Naive thymus-derived CD4-positive, alpha-beta T cell (primary cell): ENCODE results near the gene CCM2. TPM values are rescaled to one million over a fixed set of nuclear protein-coding genes. Genes with fewer than 3 reads are reported as not detected.

ENCODE experiments used
- ATAC-seq: fragments of 150-1000 bp; cut with Tn5 transposase; 2 replicates; pipeline ENCODE4 v1.10.0; 2021; ENCODE audit warnings: mild to moderate bottlenecking, moderate library complexity
- CTCF ChIA-PET: fragments of 350-600 bp; sonication (Branson Sonifier 250); formaldehyde crosslinking; loops from one replicate; lab custom pipeline; 2021; ENCODE audit warnings: antibody characterized with exemption; lab: Charles Lee
- POLR2A ChIA-PET: fragments of 350-600 bp; sonication (Branson Sonifier 250); formaldehyde crosslinking; loops from one replicate; lab custom pipeline; 2021; ENCODE audit warnings: antibody characterized with exemption, inconsistent platforms; lab: Charles Lee
- DNase-seq, 9 donors: peaks; one replicate each; pipeline versions ENCODE4 v3.0.0 to v3.0.0-alpha.2; 2020 to 2022; ENCODE audit warnings: mixed read lengths in 1 of 9
- H3K27ac ChIP-seq: one replicate; pipeline ENCODE4 v1.7.0; 2013; ENCODE audit warnings: mild to moderate bottlenecking, low read depth, low read length, moderate library complexity
- H3K27me3 ChIP-seq, 2 donors: one replicate each; pipeline ENCODE4 v1.7.0; 2013; ENCODE audit warnings: low read length in 2 of 2, mild to moderate bottlenecking in 2 of 2, moderate library complexity in 2 of 2; ENCODE audit not compliant: control insufficient read depth in 2 of 2, insufficient read depth in 2 of 2
- H3K36me3 ChIP-seq, 3 experiments: 1 replicate in 2 of 3; 2 replicates in 1 of 3; pipeline ENCODE4 v1.7.0; 2013; ENCODE audit warnings: low read length in 3 of 3, mild to moderate bottlenecking in 3 of 3, moderate library complexity in 1 of 3; ENCODE audit not compliant: insufficient read depth in 3 of 3, control insufficient read depth in 2 of 3
- H3K4me1 ChIP-seq, 2 donors: one replicate each; pipeline ENCODE4 v1.7.0; 2013; ENCODE audit warnings: low read length in 2 of 2, mild to moderate bottlenecking in 2 of 2, moderate library complexity in 1 of 2; ENCODE audit not compliant: control insufficient read depth in 2 of 2, insufficient read depth in 2 of 2
- H3K4me3 ChIP-seq: 2 replicates; pipeline ENCODE4 v1.7.0; 2013; ENCODE audit warnings: mild to moderate bottlenecking, low read length
- H3K9me3 ChIP-seq, 3 experiments: 1 replicate in 2 of 3; 2 replicates in 1 of 3; pipeline ENCODE4 v1.7.0; 2013; ENCODE audit warnings: low read length in 3 of 3; ENCODE audit not compliant: control insufficient read depth in 2 of 3
- H3K27ac Mint-ChIP-seq, 9 donors: one replicate each; pipeline ENCODE4 v1.8.0; 2020 to 2022; ENCODE audit warnings: mixed read lengths in 9 of 9, mild to moderate bottlenecking in 8 of 9, moderate library complexity in 5 of 9, inconsistent platforms in 2 of 9
- H3K27me3 Mint-ChIP-seq, 5 donors: one replicate each; pipeline ENCODE4 v1.8.0; 2021 to 2022; ENCODE audit warnings: mixed read lengths in 5 of 5, mild to moderate bottlenecking in 1 of 5
- H3K36me3 Mint-ChIP-seq, 5 donors: one replicate each; pipeline ENCODE4 v1.8.0; 2020 to 2022; ENCODE audit warnings: mixed read lengths in 5 of 5, mild to moderate bottlenecking in 3 of 5, inconsistent platforms in 1 of 5
- H3K4me1 Mint-ChIP-seq, 7 donors: one replicate each; pipeline ENCODE4 v1.8.0; 2020 to 2022; ENCODE audit warnings: mixed read lengths in 7 of 7, mild to moderate bottlenecking in 3 of 7, inconsistent platforms in 1 of 7
- H3K4me3 Mint-ChIP-seq, 10 donors: one replicate each; pipeline ENCODE4 v1.8.0; 2020 to 2022; ENCODE audit warnings: mild to moderate bottlenecking in 10 of 10, mixed read lengths in 10 of 10, moderate library complexity in 6 of 10, inconsistent platforms in 2 of 10
- H3K9me3 Mint-ChIP-seq, 11 donors: one replicate each; pipeline ENCODE4 v1.8.0; 2020 to 2022; ENCODE audit warnings: mixed read lengths in 11 of 11, mild to moderate bottlenecking in 4 of 11, inconsistent platforms in 1 of 11, moderate library complexity in 1 of 11
- intact Hi-C, 2 donors: fragments of 100-400 bp; cut with micrococcal nuclease; formaldehyde crosslinking; loops; one replicate each; pipeline ENCODE4 v1.15.1; 2023
- polyA plus RNA-seq, 2 donors: library from polyadenylated mRNA; unstranded; fragments of 300-500 nt; fragmentation: Illumina TruSeq; gene quantifications; one replicate each; pipeline ENCODE4 v1.2.3, GENCODE V29; 2021
- total RNA-seq, 6 experiments: library from RNA in 5 of 6; stranded (reverse) in 5 of 6; gene quantifications; 1 replicate in 5 of 6; 2 replicates in 1 of 6; pipeline ENCODE4 v1.2.3 and lab custom pipeline; 2021 to 2026

The CCM2 gene
- total and polyA plus RNA-seq, 7 experiments from 2014 or later = 75.9 to 200 (median 119) TPM

GRCh38 chr7:45085619-45086200 lies 85.7 kb downstream of the CCM2 start:
- DNase-seq (no peak), ATAC-seq (no peak)
- intact Hi-C loops = no loop called here
- Histone ChIP-seq H3K27me3 (no peaks in the 10 kb centered on the region), H3K4me3 (no peak overlapping the region), H3K36me3 (no peaks in the 10 kb centered on the region), H3K4me1 (peaks cover 0 to 11% of the 10 kb centered on the region in 2 donors), H3K9me3 (no peaks in the 10 kb centered on the region), H3K27ac (no peak overlapping the region)
- peaks cover 7 to 21% (median 8%) of the 10 kb centered on the region in 5 donors for H3K27me3 Mint-ChIP-seq
- CTCF ChIA-PET = no interaction called here
- peaks cover 0 to 9% (median 8%) of the 10 kb centered on the region in 7 donors for H3K4me1 Mint-ChIP-seq
- H3K9me3 Mint-ChIP-seq = no peaks in the 10 kb centered on the region
- no peak overlapping the region for H3K4me3 Mint-ChIP-seq
- no peaks in the 10 kb centered on the region for H3K36me3 Mint-ChIP-seq
- no peak overlapping the region for H3K27ac Mint-ChIP-seq
- POLR2A ChIA-PET = no interaction called here

- no peak overlapping the region for H3K27ac ChIP-seq
- no peak overlapping the region for H3K4me3 Mint-ChIP-seq
- H3K36me3 ChIP-seq = no peaks in the 10 kb centered on the region
- no peak overlapping the region for H3K4me3 ChIP-seq
- no peak overlapping the region for H3K27ac Mint-ChIP-seq
- peaks cover 7 to 23% (median 8%) of the 10 kb centered on the region in 5 donors for H3K27me3 Mint-ChIP-seq
- ChIA-PET CTCF (interaction anchor here (1.2 kb wide), 1 partner anchor 112 kb away, joined by 5 read pairs; no protein-coding TSS in a partner anchor), POLR2A (interaction anchor here (0.6 to 1.0 kb wide), 2 partner anchors 24 to 29 kb away, joined by 3 read pairs; no protein-coding TSS in a partner anchor)
- ATAC-seq (no peak), DNase-seq (no peak)
- H3K9me3 ChIP-seq = no peaks in the 10 kb centered on the region
- peaks cover 0 to 9% (median 8%) of the 10 kb centered on the region in 7 donors for H3K4me1 Mint-ChIP-seq
- intact Hi-C loops = no loop called here
- no peaks in the 10 kb centered on the region for H3K36me3 Mint-ChIP-seq
- H3K9me3 Mint-ChIP-seq = no peaks in the 10 kb centered on the region
- H3K27me3 ChIP-seq = no peaks in the 10 kb centered on the region
- H3K4me1 ChIP-seq = peaks cover 0 to 11% of the 10 kb centered on the region in 2 donors
Observed at GRCh38 chr7:45086331-45087065, 86.5 kb downstream of the CCM2 start.

GRCh38 chr7:45087301-45088145 lies 87.5 kb downstream of the CCM2 start:
- peak overlapping the region in 1 of 9 donors; percentile 6 for H3K27ac Mint-ChIP-seq
- H3K27me3 Mint-ChIP-seq = peaks cover 7 to 33% (median 8%) of the 10 kb centered on the region in 5 donors
- Histone ChIP-seq H3K27me3 (no peaks in the 10 kb centered on the region), H3K36me3 (no peaks in the 10 kb centered on the region), H3K9me3 (no peaks in the 10 kb centered on the region), H3K4me1 (peaks cover 0 to 11% of the 10 kb centered on the region in 2 donors), H3K27ac (no peak overlapping the region), H3K4me3 (no peak overlapping the region)
- peaks cover 0 to 2% (median 0%) of the 10 kb centered on the region in 5 donors for H3K36me3 Mint-ChIP-seq
- intact Hi-C loops = no loop called here
- no peak for DNase-seq
- H3K9me3 Mint-ChIP-seq = peaks cover 0 to 3% (median under 1%) of the 10 kb centered on the region in 11 donors
- POLR2A ChIA-PET = interaction anchor here (1.0 to 1.1 kb wide), 2 partner anchors 23 to 48 kb away, joined by 3 read pairs; no protein-coding TSS in a partner anchor
- peaks cover 0 to 9% (median 8%) of the 10 kb centered on the region in 7 donors for H3K4me1 Mint-ChIP-seq
- peak overlapping the region in 5 of 10 donors; percentile 29 to 59 (median 57) for H3K4me3 Mint-ChIP-seq
- CTCF ChIA-PET = interaction anchor here (1.2 kb wide), 1 partner anchor 113 kb away, joined by 5 read pairs; no protein-coding TSS in a partner anchor
- no peak for ATAC-seq

- no peak overlapping the region for H3K27ac ChIP-seq
- H3K27me3 Mint-ChIP-seq = peaks cover 7 to 38% (median 8%) of the 10 kb centered on the region in 5 donors
- CTCF ChIA-PET = no interaction called here
Observed at GRCh38 chr7:45088146-45088701, 88.2 kb downstream of the CCM2 start.

GRCh38 chr7:45088821-45089340 lies 88.9 kb downstream of the CCM2 start, which contains the start of gene NACAD:
Gene NACAD, minus strand, starts transcription at chr7:45088969. Its CDS starts 75 bp downstream, at chr7:45088894.
- H3K4me1 ChIP-seq = peaks cover 0 to 11% of the 10 kb centered on the region in 2 donors
- DNase-seq = no peak
- peaks cover 0 to 7% (median 1%) of the 10 kb centered on the region in 5 donors for H3K36me3 Mint-ChIP-seq
- H3K27me3 ChIP-seq = no peaks in the 10 kb centered on the region
- H3K27ac Mint-ChIP-seq = peak within 1 kb of the TSS in 4 of 9 donors; percentile 44 to 60 (median 50)
- H3K9me3 ChIP-seq = no peaks in the 10 kb centered on the region
- H3K27me3 Mint-ChIP-seq = peaks cover 7 to 41% (median 8%) of the 10 kb centered on the region in 5 donors
- peak; percentile 57 for ATAC-seq
- H3K27ac ChIP-seq = no peak within 1 kb of the TSS
- H3K36me3 ChIP-seq = no peaks in the 10 kb centered on the region
- H3K4me3 ChIP-seq = peak within 1 kb of the TSS; percentile 51
- ChIA-PET POLR2A (interaction anchor here (0.7 kb wide), 1 partner anchor 88 kb away, joined by 3 read pairs; no protein-coding TSS in a partner anchor), CTCF (no interaction called here)
- H3K9me3 Mint-ChIP-seq = peaks cover 0 to 14% (median 4%) of the 10 kb centered on the region in 11 donors
- intact Hi-C loops = loop anchor here in 1 of 2 donors (1.0 kb wide), 1 partner anchor 204 kb away; the partner anchor contains the start of gene PURB
- peak within 1 kb of the TSS; percentile 51 to 79 (median 70) for H3K4me3 Mint-ChIP-seq
- H3K4me1 Mint-ChIP-seq = peaks cover 0 to 9% (median 8%) of the 10 kb centered on the region in 7 donors

More at GRCh38 chr7:45088146-45088701, 88.2 kb downstream of the CCM2 start:
- Mint-ChIP-seq H3K4me3 (peak overlapping the region in 4 of 10 donors; percentile 32 to 59 (median 50)), H3K27ac (no peak overlapping the region), H3K9me3 (peaks cover 0 to 10% (median 4%) of the 10 kb centered on the region in 11 donors), H3K4me1 (peaks cover 0 to 9% (median 8%) of the 10 kb centered on the region in 7 donors), H3K36me3 (peaks cover 0 to 7% (median 0%) of the 10 kb centered on the region in 5 donors)
- POLR2A ChIA-PET = interaction anchor here (1.1 kb wide), 1 partner anchor 47 kb away, joined by 3 read pairs; no protein-coding TSS in a partner anchor
- Histone ChIP-seq H3K27me3 (no peaks in the 10 kb centered on the region), H3K9me3 (no peaks in the 10 kb centered on the region), H3K4me3 (no peak overlapping the region), H3K36me3 (no peaks in the 10 kb centered on the region), H3K4me1 (peaks cover 0 to 11% of the 10 kb centered on the region in 2 donors)
- ATAC-seq = no peak
- no peak for DNase-seq
- intact Hi-C loops = no loop called here
